SK-N-SH (cell line): ENCODE data around the gene FNDC3B. TPM values are rescaled to one million over a fixed set of nuclear protein-coding genes. Genes with fewer than 3 reads are reported as not detected.
A peak's percentile ranks its signal among the peaks of the same experiment; 100 is the strongest.

Experiments used
- CTCF ChIA-PET: fragments of 300-600, 350-600 bp; formaldehyde crosslinking; extraction: SDS; loops from one replicate; lab custom pipeline; 2021; lab: Yijun Ruan, JAX
- POLR2A ChIA-PET: fragments of 350-600 bp; sonication (Branson Sonifier 250); formaldehyde crosslinking; extraction: SDS; loops from one replicate; lab custom pipeline; 2020; ENCODE audit warnings: antibody characterized with exemption, inconsistent platforms; lab: Yijun Ruan, JAX
- DNase-seq: peaks from one replicate; pipeline ENCODE4 v3.0.0; 2012
- H2AFZ ChIP-seq: fragments of 200-600 bp; sonication (generic); 2 replicates; pipeline ENCODE4 v1.8.1; 2016; ENCODE audit warnings: antibody characterized with exemption, mild to moderate bottlenecking, low read depth
- H3F3A ChIP-seq: fragments of 200-600 bp; sonication (generic); replicated peaks from 2 replicates; pipeline ENCODE3; 2016; ENCODE audit warnings: antibody characterized with exemption, mild to moderate bottlenecking; ENCODE audit not compliant: insufficient read depth
- H3K27ac ChIP-seq, 2 experiments: fragments of 200-500 bp in 1 of 2; fragments of 200-600 bp in 1 of 2; sonication (Bioruptor generic) in 1 of 2; sonication (generic), shearing (Covaris generic) in 1 of 2; 2 replicates each; pipeline versions ENCODE4 v1.5.1 to v1.6.1; 2014 to 2016; ENCODE audit warnings: low read depth in 2 of 2, inconsistent platforms in 1 of 2, low read length in 1 of 2, mild to moderate bottlenecking in 1 of 2, mixed read lengths in 1 of 2
- H3K27me3 ChIP-seq: fragments of 200-600 bp; sonication (generic), shearing (Covaris generic); 2 replicates; pipeline ENCODE4 v1.6.1; 2016; ENCODE audit warnings: mixed run types; ENCODE audit not compliant: insufficient read depth
- H3K36me3 ChIP-seq, 2 experiments: fragments of 200-500 bp in 1 of 2; fragments of 200-600 bp in 1 of 2; sonication (Bioruptor generic) in 1 of 2; sonication (generic) in 1 of 2; replicated peaks in 1 of 2; 2 replicates each; pipeline versions ENCODE3 to v1.5.1; 2014 to 2016; ENCODE audit warnings: low read length in 1 of 2, mild to moderate bottlenecking in 1 of 2; ENCODE audit not compliant: insufficient read depth in 2 of 2, control insufficient read depth in 1 of 2
- H3K4me1 ChIP-seq, 2 experiments: fragments of 200-500 bp in 1 of 2; fragments of 200-600 bp in 1 of 2; sonication (Bioruptor generic) in 1 of 2; sonication (generic), shearing (Covaris generic) in 1 of 2; 2 replicates each; pipeline versions ENCODE4 v1.5.1 to v1.6.1; 2014 to 2016; ENCODE audit warnings: low read depth in 1 of 2, low read length in 1 of 2, mixed run types in 1 of 2; ENCODE audit not compliant: insufficient read depth in 2 of 2, control insufficient read depth in 1 of 2
- H3K4me2 ChIP-seq: fragments of 200-600 bp; sonication (generic), shearing (Covaris generic); 2 replicates; pipeline ENCODE4 v1.6.1; 2017; ENCODE audit warnings: mixed run types
- H3K4me3 ChIP-seq, 2 experiments: fragments of 200-500 bp in 1 of 2; fragments of 200-600 bp in 1 of 2; sonication (Bioruptor generic) in 1 of 2; sonication (generic), shearing (Covaris generic) in 1 of 2; 2 replicates each; pipeline versions ENCODE4 v1.5.1 to v1.8.1; 2014 to 2016; ENCODE audit warnings: low read depth in 2 of 2, inconsistent platforms in 1 of 2, low read length in 1 of 2, mild to moderate bottlenecking in 1 of 2, mixed read lengths in 1 of 2, moderate library complexity in 1 of 2
- H3K79me2 ChIP-seq: fragments of 200-600 bp; sonication (generic); 2 replicates; pipeline ENCODE4 v1.8.1; 2017; ENCODE audit warnings: mild to moderate bottlenecking; ENCODE audit not compliant: insufficient read depth
- H3K9ac ChIP-seq: fragments of 200-600 bp; sonication (generic); 2 replicates; pipeline ENCODE4 v1.6.1; 2017; ENCODE audit warnings: mixed run types
- H3K9me2 ChIP-seq: fragments of 200-600 bp; sonication (generic); 2 replicates; pipeline ENCODE4 v1.6.1; 2017; ENCODE audit warnings: mixed run types
- H3K9me3 ChIP-seq: fragments of 200-600 bp; sonication (generic); 2 replicates; pipeline ENCODE4 v1.6.1; 2017; ENCODE audit warnings: mixed run types, mild to moderate bottlenecking, moderate library complexity
- H4K20me1 ChIP-seq: fragments of 200-600 bp; sonication (generic); 2 replicates; pipeline ENCODE4 v1.6.1; 2017; ENCODE audit warnings: mild to moderate bottlenecking, mixed run types; ENCODE audit not compliant: insufficient read depth
- EP300 ChIP-seq, 2 experiments: IDR thresholded peaks; 2 replicates each; pipeline versions ENCODE4 v1.4.0 to v1.6.1; 2012; ENCODE audit warnings: borderline replicate concordance in 1 of 2, low read depth in 1 of 2, low read length in 1 of 2
- FOXJ3 ChIP-seq: sonication (generic); formaldehyde crosslinking; IDR thresholded peaks from 2 replicates; pipeline ENCODE4 v1.5.1; 2020; ENCODE audit warnings: mild to moderate bottlenecking, missing genetic modification reagents
- RAD21 ChIP-seq: IDR thresholded peaks from 2 replicates; pipeline ENCODE4 v1.6.1; 2012; ENCODE audit warnings: mild to moderate bottlenecking, low read length
- SMC3 ChIP-seq: IDR thresholded peaks from 2 replicates; pipeline ENCODE4 v1.6.1; 2012; ENCODE audit warnings: low read depth, low read length, improper control_type of control experiment
- WGBS: methylation state at CpG from one replicate; pipeline ENCODE4 v1.1.6; 2017; ENCODE audit warnings: low lambda C conversion rate; 5-methylcytosine and 5-hydroxymethylcytosine counted together
- polyA plus RNA-seq, 3 experiments: library from polyadenylated mRNA; depleted of rRNA; stranded (reverse); fragments of >200 nt; gene quantifications; 2 replicates each; pipeline ENCODE4 v1.2.3, GENCODE V29; 2012
- TF ChIP-seq, protein P1 (sequence below): fragments of 200-600 bp; sonication (generic); IDR thresholded peaks from 2 replicates; pipeline ENCODE4 v1.6.1; 2017; ENCODE audit warnings: antibody characterized with exemption, mild to moderate bottlenecking, moderate library complexity
- TF ChIP-seq, protein P2 (sequence below): IDR thresholded peaks from 2 replicates; pipeline ENCODE4 v1.4.0; 2012; ENCODE audit warnings: low read depth, borderline replicate concordance
- TF ChIP-seq, protein P3 (sequence below): fragments of 150-350 bp; IDR thresholded peaks from 2 replicates; pipeline ENCODE4 v1.6.1; 2017; ENCODE audit warnings: antibody characterized with exemption, low read length, low read depth, borderline replicate concordance

The FNDC3B gene
- polyA plus RNA-seq, 1 of the 3 experiments (the other 2 are of a cell fraction), result 10.4 TPM

DNA sequence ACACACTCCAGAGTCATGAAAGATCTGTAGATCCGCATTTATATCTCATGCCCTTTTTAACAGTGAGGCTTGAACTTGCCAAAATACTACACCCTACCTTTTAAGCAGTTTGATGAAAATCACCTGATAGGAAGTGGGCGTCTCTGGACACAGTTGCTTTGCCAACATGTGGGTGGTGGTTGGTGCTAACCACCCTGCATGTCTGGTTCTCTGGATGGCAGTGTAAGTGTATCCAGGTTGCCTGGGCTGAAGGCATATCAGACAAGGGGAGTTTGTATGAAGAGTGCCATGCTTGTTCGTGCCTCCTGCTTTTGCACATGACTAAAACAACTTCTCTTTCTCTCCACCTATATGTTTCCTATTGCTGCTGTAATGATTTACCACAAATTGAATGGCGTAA is 249.3 kb downstream of the FNDC3B start:
- Histone ChIP-seq H3F3A (peaks cover 12% of the 10 kb centered on the region), H4K20me1 (peaks cover 6% of the 10 kb centered on the region; the same call in 1 of the 2 replicates)

DNA sequence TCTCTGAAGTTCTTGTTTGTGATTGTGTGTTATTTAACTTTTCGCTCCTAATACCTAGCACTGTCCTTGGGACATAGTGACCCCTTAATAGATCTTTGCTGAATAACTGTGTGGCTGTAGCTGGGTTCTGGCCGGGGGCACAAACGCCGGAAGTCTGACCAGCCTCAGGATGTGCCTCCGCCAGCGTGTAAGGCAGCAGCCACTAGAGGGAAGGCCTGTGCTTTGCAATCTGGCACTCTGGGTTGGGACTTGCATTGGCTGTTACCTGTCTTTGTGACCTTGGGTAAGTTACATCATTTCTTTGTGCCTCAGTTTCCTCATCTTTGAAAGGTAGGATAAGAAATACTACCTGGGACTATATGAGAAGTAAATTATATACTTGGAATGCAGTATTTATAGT is 250.2 kb downstream of the FNDC3B start:
- TF ChIP-seq, protein P1, sequence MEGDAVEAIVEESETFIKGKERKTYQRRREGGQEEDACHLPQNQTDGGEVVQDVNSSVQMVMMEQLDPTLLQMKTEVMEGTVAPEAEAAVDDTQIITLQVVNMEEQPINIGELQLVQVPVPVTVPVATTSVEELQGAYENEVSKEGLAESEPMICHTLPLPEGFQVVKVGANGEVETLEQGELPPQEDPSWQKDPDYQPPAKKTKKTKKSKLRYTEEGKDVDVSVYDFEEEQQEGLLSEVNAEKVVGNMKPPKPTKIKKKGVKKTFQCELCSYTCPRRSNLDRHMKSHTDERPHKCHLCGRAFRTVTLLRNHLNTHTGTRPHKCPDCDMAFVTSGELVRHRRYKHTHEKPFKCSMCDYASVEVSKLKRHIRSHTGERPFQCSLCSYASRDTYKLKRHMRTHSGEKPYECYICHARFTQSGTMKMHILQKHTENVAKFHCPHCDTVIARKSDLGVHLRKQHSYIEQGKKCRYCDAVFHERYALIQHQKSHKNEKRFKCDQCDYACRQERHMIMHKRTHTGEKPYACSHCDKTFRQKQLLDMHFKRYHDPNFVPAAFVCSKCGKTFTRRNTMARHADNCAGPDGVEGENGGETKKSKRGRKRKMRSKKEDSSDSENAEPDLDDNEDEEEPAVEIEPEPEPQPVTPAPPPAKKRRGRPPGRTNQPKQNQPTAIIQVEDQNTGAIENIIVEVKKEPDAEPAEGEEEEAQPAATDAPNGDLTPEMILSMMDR, result peak; percentile 31
- peak; percentile 68 for TF ChIP-seq RAD21
- peak; percentile 30; the same call in 1 of the 2 replicates for TF ChIP-seq SMC3
- TF ChIP-seq FOXJ3, result no peak
- no peak overlapping the region for H3K4me2 ChIP-seq
- ChIA-PET POLR2A (no interaction called here), CTCF (interaction anchor here (1.0 to 2.8 kb wide), 6 partner anchors 10 to 65 kb away, joined by 3 to 11 read pairs (median 3); no protein-coding TSS in a partner anchor)
- peaks cover 61% of the 10 kb centered on the region; the same call in 1 of the 2 replicates for H3K79me2 ChIP-seq
- peaks cover 12% of the 10 kb centered on the region for H3F3A ChIP-seq
- DNase-seq, result peak; percentile 27
- H3K9ac ChIP-seq, result no peak overlapping the region
- H3K9me2 ChIP-seq, result no peaks in the 10 kb centered on the region
- H3K4me1 ChIP-seq, result peaks cover 9 to 47% of the 10 kb centered on the region in 2 experiments
- no peak overlapping the region for H3K4me3 ChIP-seq
- H2AFZ ChIP-seq, result no peak overlapping the region
- H3K27me3 ChIP-seq, result no peaks in the 10 kb centered on the region
- peak overlapping the region in 1 of 2 experiments; percentile 98; a peak in 1 of 4 replicates for H3K27ac ChIP-seq
- H3K9me3 ChIP-seq, result no peaks in the 10 kb centered on the region
- peaks cover 6% of the 10 kb centered on the region; the same call in 1 of the 2 replicates for H4K20me1 ChIP-seq
- WGBS, result 99% methylated on average over 6 of the region's 6 CpGs
- peaks cover 27 to 61% of the 10 kb centered on the region in 2 experiments for H3K36me3 ChIP-seq

More for the DNA sequence above, 249.3 kb downstream of the FNDC3B start:
- peak; percentile 32 for DNase-seq
- TF ChIP-seq, protein P2, sequence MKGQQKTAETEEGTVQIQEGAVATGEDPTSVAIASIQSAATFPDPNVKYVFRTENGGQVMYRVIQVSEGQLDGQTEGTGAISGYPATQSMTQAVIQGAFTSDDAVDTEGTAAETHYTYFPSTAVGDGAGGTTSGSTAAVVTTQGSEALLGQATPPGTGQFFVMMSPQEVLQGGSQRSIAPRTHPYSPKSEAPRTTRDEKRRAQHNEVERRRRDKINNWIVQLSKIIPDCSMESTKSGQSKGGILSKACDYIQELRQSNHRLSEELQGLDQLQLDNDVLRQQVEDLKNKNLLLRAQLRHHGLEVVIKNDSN, result no peak
- TF ChIP-seq RAD21, result no peak
- TF ChIP-seq EP300 (IDR thresholded peaks at IDR 0.05; ENCODE audit: borderline replicate concordance in 1 of 2, low read depth in 1 of 2, low read length in 1 of 2), result no peak
- H3K27ac ChIP-seq, result peak overlapping the region in 1 of 2 experiments; percentile 98; a peak in 2 of 4 replicates
- H3K4me3 ChIP-seq, result no peak overlapping the region
- H2AFZ ChIP-seq, result no peak overlapping the region
- H3K9me2 ChIP-seq, result no peaks in the 10 kb centered on the region
- H3K4me2 ChIP-seq, result no peak overlapping the region
- H3K79me2 ChIP-seq, result peaks cover 70% of the 10 kb centered on the region; the same call in 1 of the 2 replicates
- ChIA-PET POLR2A (no interaction called here), CTCF (interaction anchor here (1.0 to 2.8 kb wide), 5 partner anchors 14 to 517 kb away, joined by 3 to 11 read pairs (median 5); no protein-coding TSS in a partner anchor)
- H3K36me3 ChIP-seq, result peaks cover 21 to 54% of the 10 kb centered on the region in 2 experiments
- WGBS, result 92% methylated on average over 4 of the region's 4 CpGs
- no peaks in the 10 kb centered on the region for H3K9me3 ChIP-seq
- H3K27me3 ChIP-seq, result no peaks in the 10 kb centered on the region
- H3K9ac ChIP-seq, result no peak overlapping the region
- peaks cover 9 to 49% of the 10 kb centered on the region in 2 experiments for H3K4me1 ChIP-seq

DNA sequence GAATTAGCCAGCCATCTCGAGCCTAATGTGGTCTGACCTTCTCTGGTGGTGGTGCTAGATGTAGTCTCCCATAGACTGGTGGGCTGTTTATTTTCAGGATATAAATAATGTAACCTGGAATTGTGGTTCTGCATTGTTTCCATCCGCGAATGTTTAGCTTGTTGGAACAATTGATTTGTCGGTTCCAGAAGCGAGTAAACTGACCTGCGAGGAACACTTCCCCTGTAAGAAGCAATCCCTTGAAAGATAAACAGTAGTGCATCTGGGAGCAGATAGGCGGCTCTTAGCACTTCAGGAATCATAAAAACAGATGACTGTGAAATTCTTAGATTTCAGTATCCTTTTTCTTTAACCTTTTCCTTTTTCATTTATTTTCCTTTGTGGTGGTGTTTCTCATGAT is 251.1 kb downstream of the FNDC3B start:
- no peak for DNase-seq
- ChIA-PET POLR2A (no interaction called here), CTCF (interaction anchor here (0.7 to 1.3 kb wide), 4 partner anchors 9 to 50 kb away, joined by 3 read pairs; no protein-coding TSS in a partner anchor)
- Histone ChIP-seq H3K27ac (no peak overlapping the region; a peak in 1 of 4 replicates), H3K9me2 (no peaks in the 10 kb centered on the region), H3K36me3 (peaks cover 35 to 68% of the 10 kb centered on the region in 2 experiments), H3K4me3 (no peak overlapping the region), H3K4me1 (peaks cover 3 to 44% of the 10 kb centered on the region in 2 experiments), H3K27me3 (no peaks in the 10 kb centered on the region), H3F3A (peaks cover 12% of the 10 kb centered on the region), H3K79me2 (peaks cover 54% of the 10 kb centered on the region; the same call in 1 of the 2 replicates), H4K20me1 (peaks cover 6% of the 10 kb centered on the region; the same call in 1 of the 2 replicates), H3K9me3 (no peaks in the 10 kb centered on the region), H3K9ac (no peak overlapping the region), H2AFZ (no peak overlapping the region), H3K4me2 (no peak overlapping the region)
- TF ChIP-seq, protein P3, sequence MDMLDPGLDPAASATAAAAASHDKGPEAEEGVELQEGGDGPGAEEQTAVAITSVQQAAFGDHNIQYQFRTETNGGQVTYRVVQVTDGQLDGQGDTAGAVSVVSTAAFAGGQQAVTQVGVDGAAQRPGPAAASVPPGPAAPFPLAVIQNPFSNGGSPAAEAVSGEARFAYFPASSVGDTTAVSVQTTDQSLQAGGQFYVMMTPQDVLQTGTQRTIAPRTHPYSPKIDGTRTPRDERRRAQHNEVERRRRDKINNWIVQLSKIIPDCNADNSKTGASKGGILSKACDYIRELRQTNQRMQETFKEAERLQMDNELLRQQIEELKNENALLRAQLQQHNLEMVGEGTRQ, result no peak
- no peak for TF ChIP-seq RAD21
- WGBS, result 98% methylated on average over 7 of the region's 7 CpGs
